Lower leg skin (tissue), 3 donors: ENCODE data around the gene ONECUT1.

ENCODE experiments used
- CTCF ChIP-seq, 3 donors: fragments of 450-650 bp; IDR thresholded peaks; one replicate each; pipeline ENCODE4 v1.5.1; 2016; ENCODE audit warnings: antibody characterized with exemption in 3 of 3, mild to moderate bottlenecking in 3 of 3, moderate library complexity in 2 of 3
- POLR2A ChIP-seq, 2 donors: fragments of 450-650 bp; IDR thresholded peaks; one replicate each; pipeline ENCODE4 v1.6.1; 2016 to 2017; ENCODE audit warnings: antibody characterized with exemption in 2 of 2, mild to moderate bottlenecking in 1 of 2, moderate library complexity in 1 of 2

- no peak for TF ChIP-seq CTCF (IDR thresholded peaks at IDR 0.05)
- no peak for TF ChIP-seq POLR2A (IDR thresholded peaks at IDR 0.05)
These were observed 74.7 kb downstream of the ONECUT1 start for GRCh38 chr15:52715411-52715810.
